ENCODE measurements around the gene INPP5D. TPM values are rescaled to one million over a fixed set of nuclear protein-coding genes. Genes with fewer than 3 reads are reported as not detected.

Gene INPP5D
- total and polyA plus RNA-seq, 2 of the 13 experiments (the other 11 are each of a cell fraction or from before 2014, with no cell fraction given) = 16.7 to 18.0 TPM

- TF ChIP-seq MTF2 (CRISPR knock-in tag; IDR thresholded peaks at IDR 0.05; ENCODE audit: borderline replicate concordance) = no peak
- TF ChIP-seq TEAD2 (CRISPR knock-in tag; IDR thresholded peaks at IDR 0.05) = no peak
- TF ChIP-seq ZNF703 (CRISPR knock-in tag; IDR thresholded peaks at IDR 0.05; ENCODE audit: borderline replicate concordance) = no peak
- TF ChIP-seq SIX1 (CRISPR knock-in tag; IDR thresholded peaks at IDR 0.05; ENCODE audit: borderline replicate concordance) = peak; percentile 70
- peak; percentile 75 for TF ChIP-seq ZMYM4 (CRISPR knock-in tag; IDR thresholded peaks at IDR 0.05)
- no peak for TF ChIP-seq KAT2B (IDR thresholded peaks at IDR 0.05; ENCODE audit: borderline replicate concordance, low read depth, low read length)
- TF ChIP-seq SNAPC4 (CRISPR knock-in tag; IDR thresholded peaks at IDR 0.05) = peak; percentile 74; the same call in 1 of the 2 replicates
- TF ChIP-seq HCFC1 (IDR thresholded peaks at IDR 0.05; ENCODE audit: low read depth, low read length) = no peak
- peak; percentile 100 for TF ChIP-seq ZNF3 (CRISPR knock-in tag; IDR thresholded peaks at IDR 0.05)
- TF ChIP-seq IRF1 (CRISPR knock-in tag; IDR thresholded peaks at IDR 0.05; ENCODE audit: low read depth) = no peak
- TF ChIP-seq ZBTB10 (CRISPR knock-in tag; IDR thresholded peaks at IDR 0.05; ENCODE audit: borderline replicate concordance) = no peak; the same call in 1 of the 2 replicates
- TF ChIP-seq FUBP1 (CRISPR knock-in tag; IDR thresholded peaks at IDR 0.05; ENCODE audit: borderline replicate concordance) = 0 out of 2 replicates have a peak, but pooled peaks have one; percentile 8
- TF ChIP-seq TCF12 (IDR thresholded peaks at IDR 0.05) = no peak
- TF ChIP-seq TCF12 (CRISPR knock-in tag; IDR thresholded peaks at IDR 0.05) = peak; percentile 85; the same call in 1 of the 2 replicates
- TF ChIP-seq ZNF891 (CRISPR knock-in tag; IDR thresholded peaks at IDR 0.05) = peak; percentile 91
- no peak for TF ChIP-seq EZH2 (conservative IDR thresholded peaks at IDR 0.05; ENCODE audit: low read depth, low read length)
- no peak; the same call in 1 of the 2 replicates for TF ChIP-seq CEBPB (IDR thresholded peaks at IDR 0.05; ENCODE audit: borderline replicate concordance, low read depth, low read length)
- peak; percentile 79 for TF ChIP-seq HNRNPL (IDR thresholded peaks at IDR 0.05; ENCODE audit: low read depth, low read length)
These were observed 1.7 kb downstream of the INPP5D start (continued) for GRCh38 chr2:233061591-233062450.
